GM19438 (cell line): Measurements from ENCODE around the gene XKR8.

ENCODE experiments used
- ATAC-seq: cut with Tn5 transposase; IDR thresholded peaks from one replicate; pipeline ENCODE4 v1.9.1; 2021; ENCODE audit warnings: low read depth; ENCODE audit not compliant: unreplicated experiment

The XKR8 gene, protein sequence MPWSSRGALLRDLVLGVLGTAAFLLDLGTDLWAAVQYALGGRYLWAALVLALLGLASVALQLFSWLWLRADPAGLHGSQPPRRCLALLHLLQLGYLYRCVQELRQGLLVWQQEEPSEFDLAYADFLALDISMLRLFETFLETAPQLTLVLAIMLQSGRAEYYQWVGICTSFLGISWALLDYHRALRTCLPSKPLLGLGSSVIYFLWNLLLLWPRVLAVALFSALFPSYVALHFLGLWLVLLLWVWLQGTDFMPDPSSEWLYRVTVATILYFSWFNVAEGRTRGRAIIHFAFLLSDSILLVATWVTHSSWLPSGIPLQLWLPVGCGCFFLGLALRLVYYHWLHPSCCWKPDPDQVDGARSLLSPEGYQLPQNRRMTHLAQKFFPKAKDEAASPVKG

GRCh38 chr1:27959792-27960603, at the start of gene XKR8:
TSS of gene XKR8 (plus strand) at chr1:27959973. CDS start at chr1:27960070, 97 bp downstream.
- peak; percentile 73 for ATAC-seq

DNA sequence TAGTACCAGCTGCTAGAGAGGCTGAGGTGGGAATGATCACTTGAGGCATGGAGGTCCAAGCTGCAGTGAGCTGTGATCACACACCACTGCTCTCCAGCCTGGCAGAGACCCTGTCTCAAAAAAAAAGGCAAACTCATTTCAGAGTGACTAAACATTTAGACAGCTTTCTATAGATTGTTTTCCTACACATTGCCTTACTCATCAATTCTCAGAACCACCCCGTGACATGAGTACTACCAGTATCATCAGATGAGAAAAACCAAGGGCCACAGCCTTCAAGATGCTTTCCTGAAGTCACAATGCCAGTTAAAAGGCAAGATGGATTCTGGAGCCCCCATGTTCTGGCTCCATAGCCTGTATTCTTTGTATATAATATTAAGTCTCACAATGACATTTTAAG, 47.3 kb upstream of the XKR8 start:
- no peak for ATAC-seq

DNA sequence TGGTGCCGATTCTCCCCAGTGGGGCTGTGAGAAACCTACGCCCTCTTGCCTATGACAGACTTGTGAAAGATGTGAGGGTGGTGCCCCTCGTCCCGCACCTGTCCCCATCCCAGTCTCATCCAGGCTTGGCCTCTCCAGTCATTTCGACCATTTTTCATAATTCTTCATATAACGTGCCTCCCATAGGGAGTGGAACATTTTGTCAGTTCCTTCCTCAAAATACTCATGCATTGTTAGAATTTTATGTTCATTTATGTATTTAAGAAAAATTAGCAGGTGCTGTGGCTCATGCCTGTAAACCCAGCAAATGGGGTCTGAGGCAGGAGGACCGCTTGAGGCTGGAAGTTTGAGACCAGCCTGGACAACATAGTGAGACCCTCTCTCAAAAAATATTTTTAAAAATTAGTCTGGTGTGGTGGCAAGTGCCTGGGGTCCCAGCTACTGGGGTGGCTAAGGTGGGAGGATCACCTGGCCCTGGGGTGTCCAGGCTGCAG, 44.6 kb upstream of the XKR8 start:
- ATAC-seq: no peak

DNA sequence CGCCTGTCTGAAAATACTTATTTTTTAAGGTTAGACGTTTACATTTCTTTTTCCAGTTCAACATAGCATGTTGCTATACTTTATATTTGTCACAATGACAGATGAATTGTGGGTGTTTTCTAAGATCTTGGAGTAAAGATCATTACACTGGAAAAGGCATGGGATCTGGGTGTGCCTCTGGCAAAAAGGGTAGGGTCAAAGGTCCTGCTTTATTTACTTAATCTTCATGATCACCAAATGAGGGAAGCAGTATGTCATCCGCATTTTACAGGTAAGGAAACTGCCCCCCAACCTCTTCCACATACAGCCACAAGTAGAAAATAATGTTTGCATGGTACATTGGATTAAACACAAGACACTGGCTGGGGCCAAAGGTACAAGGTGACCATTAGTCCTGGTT, 37.5 kb upstream of the XKR8 start:
- ATAC-seq: no peak

DNA sequence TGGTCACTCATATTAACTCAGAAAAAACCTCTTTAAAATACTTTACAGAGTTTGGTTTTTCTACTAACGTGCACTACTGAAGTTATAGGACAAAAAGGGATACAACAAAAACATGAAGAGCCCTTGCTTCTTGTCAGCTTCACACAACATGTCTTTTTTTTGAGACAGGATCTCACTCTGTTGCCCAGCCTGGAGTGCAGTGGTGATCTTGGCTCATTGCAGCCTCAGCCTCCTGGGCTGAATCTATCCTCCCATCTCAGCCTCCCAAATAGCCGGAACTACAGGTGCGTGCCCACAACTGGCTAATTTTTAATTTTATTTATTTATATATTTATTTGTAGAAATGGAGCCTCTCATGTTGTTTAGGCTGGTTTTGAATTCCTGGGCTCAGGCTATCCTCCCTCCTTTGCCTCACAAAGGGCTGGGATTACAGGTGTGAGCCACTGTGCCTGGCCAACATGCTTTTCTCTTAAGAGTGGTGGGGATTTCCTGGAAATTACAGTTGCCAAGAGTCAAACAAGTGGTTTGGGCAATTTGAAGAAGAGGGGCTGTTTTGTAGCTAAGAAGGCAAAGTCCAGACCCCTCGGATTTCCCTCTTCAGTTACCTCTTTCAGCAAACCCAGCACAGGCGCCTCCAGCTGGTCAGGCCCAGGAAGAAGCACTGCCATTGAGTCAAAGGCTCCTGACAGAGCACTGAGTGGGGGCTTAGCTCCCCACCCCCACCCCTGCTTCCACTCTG, 31.4 kb upstream of the XKR8 start:
- no peak for ATAC-seq

DNA sequence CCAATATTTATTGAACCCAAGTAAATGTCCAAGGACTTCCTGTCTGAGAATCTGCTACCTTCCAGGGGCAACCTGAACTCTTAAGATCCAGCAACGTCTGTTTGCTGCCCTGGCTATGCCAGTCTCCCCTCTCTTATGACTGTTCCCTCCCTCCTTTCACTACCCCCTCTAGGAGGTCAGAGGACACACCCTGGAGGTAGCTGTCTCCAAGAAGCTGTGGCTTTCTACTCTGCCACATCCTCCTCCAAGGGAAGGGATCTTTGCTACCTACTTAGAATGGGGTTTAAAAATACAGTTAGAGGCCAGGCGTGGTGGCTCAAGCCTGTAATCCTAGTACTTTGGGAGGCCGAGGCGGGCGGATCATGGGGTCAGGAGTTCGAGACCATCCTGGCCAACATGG, 28.6 kb upstream of the XKR8 start:
- no peak for ATAC-seq

- ATAC-seq: no peak
Measured at GRCh38 chr1:27931759-27932158, 28.0 kb upstream of the XKR8 start.

- no peak for ATAC-seq
Measured at GRCh38 chr1:27934818-27935549, 24.8 kb upstream of the XKR8 start, which contains the start of gene SMPDL3B. TSS of gene SMPDL3B (plus strand) at chr1:27935000. CDS start at chr1:27935184, 184 bp downstream.

- no peak for ATAC-seq
Measured at GRCh38 chr1:27935721-27936120, 24.1 kb upstream of the XKR8 start.

DNA sequence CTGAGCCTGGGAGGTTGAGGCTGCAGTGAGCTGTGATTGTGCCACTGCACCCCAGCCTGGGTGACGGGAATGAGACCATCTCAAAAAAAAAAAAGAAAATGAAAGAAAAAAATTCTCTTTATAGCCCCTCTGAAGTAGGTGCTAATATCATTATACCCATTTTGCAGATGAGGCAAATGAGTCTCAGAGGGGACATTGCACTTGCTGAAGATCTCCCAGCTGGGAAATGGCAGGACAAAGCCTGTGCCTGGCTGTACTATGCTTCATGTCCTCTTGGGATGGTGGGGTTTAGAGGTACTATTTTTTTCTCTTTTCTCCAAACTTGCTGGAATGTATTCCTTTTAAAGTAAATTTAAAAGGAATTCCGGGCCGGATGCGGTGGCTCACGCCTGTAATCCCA, 23.4 kb upstream of the XKR8 start:
- ATAC-seq: no peak

- ATAC-seq: no peak
Measured at GRCh38 chr1:27937524-27937836, 22.3 kb upstream of the XKR8 start.

DNA sequence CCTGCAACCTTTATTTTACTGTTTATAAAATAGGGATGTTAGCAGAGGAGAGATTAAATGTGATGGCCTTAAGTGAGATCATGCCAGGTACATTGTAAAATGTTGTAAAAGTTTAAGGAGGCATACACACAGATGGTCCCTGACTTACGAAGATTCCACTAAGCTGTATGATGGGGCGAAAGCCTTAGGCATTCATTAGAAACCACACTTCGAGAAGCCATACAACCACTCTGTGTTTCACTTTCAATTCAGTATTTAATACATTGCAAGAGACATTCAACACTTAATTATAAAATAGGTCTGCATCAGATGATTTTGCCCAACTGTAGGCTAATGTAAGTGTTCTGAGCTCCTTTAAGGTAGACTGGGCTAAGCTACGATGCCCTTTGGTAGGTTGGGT, 21.3 kb upstream of the XKR8 start:
- no peak for ATAC-seq

GRCh38 chr1:27940297-27940696, 19.5 kb upstream of the XKR8 start:
- no peak for ATAC-seq

GRCh38 chr1:27940870-27941560, 18.8 kb upstream of the XKR8 start:
- no peak for ATAC-seq

DNA sequence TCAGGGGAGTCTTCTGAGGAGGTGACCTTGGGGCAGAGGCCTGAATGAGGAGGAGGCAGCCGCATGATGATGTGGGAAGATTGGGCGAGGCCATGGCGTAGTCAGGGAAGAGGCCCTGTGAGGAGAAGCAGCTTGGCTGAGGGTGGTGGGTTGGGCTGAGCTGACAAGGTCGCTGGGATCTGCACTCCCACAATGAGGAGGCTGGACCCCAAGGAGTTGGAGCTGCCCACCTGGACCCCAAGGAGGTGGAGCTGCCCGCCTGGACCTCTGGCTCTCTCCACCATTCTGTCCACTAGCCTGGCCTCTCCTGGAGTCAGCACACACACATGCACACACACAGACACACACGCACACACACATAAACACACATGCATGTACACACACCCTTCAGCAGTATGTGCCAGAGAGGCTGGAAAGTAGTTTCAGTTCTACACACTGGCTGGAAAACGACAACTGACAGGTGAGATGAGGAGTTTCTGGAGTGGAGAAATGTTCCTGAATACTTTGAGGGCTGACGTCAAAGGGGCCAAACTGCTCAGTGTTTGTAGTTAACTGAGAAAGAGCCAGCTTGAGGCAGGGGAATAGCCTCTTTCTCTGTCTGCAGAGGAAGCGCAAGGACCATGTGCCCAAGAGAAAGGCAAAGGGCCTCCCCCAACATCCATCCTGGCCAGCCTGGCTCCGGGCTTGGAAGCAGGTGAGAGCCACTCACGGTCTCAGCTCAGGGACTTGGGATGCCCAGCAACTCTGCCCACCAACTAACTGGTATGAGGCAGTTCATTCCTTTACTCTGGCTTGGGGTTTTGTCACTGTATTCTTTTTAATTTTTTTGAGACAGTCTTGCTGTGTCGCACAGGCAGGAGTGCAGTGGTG, 17.9 kb upstream of the XKR8 start:
- ATAC-seq: no peak

DNA sequence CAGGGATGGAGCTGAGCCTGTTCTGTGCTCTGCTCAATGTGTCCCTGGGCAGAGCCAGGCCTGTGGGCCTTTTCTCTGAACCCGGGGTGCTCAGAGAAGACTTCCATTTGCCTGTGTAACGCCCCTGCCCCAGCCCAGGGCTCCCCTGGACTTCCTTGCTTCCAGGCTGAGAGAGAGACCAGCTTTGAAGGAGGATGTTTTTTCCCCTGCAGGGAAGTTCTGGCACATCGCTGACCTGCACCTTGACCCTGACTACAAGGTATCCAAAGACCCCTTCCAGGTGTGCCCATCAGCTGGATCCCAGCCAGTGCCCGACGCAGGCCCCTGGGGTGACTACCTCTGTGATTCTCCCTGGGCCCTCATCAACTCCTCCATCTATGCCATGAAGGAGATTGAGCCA, 14.8 kb upstream of the XKR8 start:
- no peak for ATAC-seq

DNA sequence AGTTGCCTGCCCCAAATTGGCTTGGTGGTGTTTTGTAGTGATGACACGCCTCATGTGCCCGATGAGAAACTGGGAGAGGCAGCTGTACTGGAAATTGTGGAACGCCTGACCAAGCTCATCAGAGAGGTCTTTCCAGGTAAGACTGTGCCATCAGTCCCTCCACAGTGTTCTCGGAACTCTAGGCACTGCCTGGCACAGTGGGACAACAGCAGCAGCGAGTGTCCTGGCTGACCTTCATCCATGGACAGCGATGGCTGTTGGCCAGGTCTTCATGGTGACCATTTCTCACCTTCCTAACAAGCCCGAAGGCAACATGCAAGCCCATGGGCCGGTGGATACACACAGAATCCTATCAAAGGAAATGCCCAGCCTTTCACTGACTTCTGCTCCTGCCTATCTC, 10.7 kb upstream of the XKR8 start:
- no peak for ATAC-seq

- no peak for ATAC-seq
Measured at GRCh38 chr1:27951396-27951795, 8.4 kb upstream of the XKR8 start.

DNA sequence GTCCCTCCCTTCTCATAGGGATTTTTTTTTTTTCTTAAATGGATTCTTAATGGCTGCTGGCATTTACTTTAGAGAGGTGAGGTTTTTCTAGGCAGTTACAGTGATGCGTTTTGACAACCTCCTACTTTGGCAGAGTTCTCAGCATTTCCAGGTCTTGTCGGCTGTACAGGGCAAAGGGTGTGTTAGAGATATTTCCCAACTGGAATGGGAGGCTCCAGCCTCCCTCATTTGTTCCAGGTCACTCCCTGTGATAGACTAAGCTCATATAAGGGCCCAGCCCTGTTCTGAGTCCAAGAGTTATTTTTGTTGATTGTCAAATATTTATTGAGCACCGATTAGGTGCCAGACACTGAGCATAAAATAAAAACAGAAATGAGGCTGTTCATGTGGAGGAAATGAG, 7.6 kb upstream of the XKR8 start:
- ATAC-seq: no peak
